CD4-positive, alpha-beta memory T cell (primary cell): ENCODE results near the gene KIF26B. TPM values are rescaled to one million over a fixed set of nuclear protein-coding genes. Genes with fewer than 3 reads are reported as not detected.

Source experiments
- CTCF ChIA-PET: fragments of 350-600 bp; sonication (Branson Sonifier 250); formaldehyde crosslinking; loops from one replicate; lab custom pipeline; 2021; ENCODE audit warnings: inconsistent platforms; ENCODE audit not compliant: partially characterized antibody; lab: Charles Lee
- POLR2A ChIA-PET: fragments of 350-600 bp; sonication (Branson Sonifier 250); formaldehyde crosslinking; loops from one replicate; lab custom pipeline; 2021; ENCODE audit not compliant: partially characterized antibody; lab: Charles Lee
- DNase-seq, 5 donors: peaks; one replicate each; pipeline versions ENCODE4 v3.0.0 to v3.0.0-alpha.2; 2020 to 2022; ENCODE audit warnings: mixed read lengths in 1 of 5
- H3K27ac ChIP-seq: one replicate; pipeline ENCODE4 v1.7.0; 2013; ENCODE audit warnings: low read depth, low read length
- H3K27me3 ChIP-seq: 2 replicates; pipeline ENCODE4 v1.7.0; 2013; ENCODE audit warnings: mild to moderate bottlenecking, low read length, moderate library complexity; ENCODE audit not compliant: insufficient read depth
- H3K36me3 ChIP-seq: 2 replicates; pipeline ENCODE4 v1.7.0; 2013; ENCODE audit warnings: mild to moderate bottlenecking, low read length, moderate library complexity; ENCODE audit not compliant: insufficient read depth
- H3K4me1 ChIP-seq: 2 replicates; pipeline ENCODE4 v1.7.0; 2013; ENCODE audit warnings: mild to moderate bottlenecking, low read length, moderate library complexity; ENCODE audit not compliant: insufficient read depth
- H3K4me3 ChIP-seq, 2 donors: one replicate each; pipeline ENCODE4 v1.7.0; 2013; ENCODE audit warnings: low read length in 2 of 2, mild to moderate bottlenecking in 1 of 2
- H3K9me3 ChIP-seq, 2 donors: one replicate each; pipeline ENCODE4 v1.7.0; 2013; ENCODE audit warnings: low read length in 2 of 2, control low read depth in 1 of 2; ENCODE audit not compliant: control insufficient read depth in 1 of 2
- H3K27ac Mint-ChIP-seq, 7 donors: one replicate each; pipeline ENCODE4 v1.8.0; 2020 to 2021; ENCODE audit warnings: mixed read lengths in 7 of 7, mild to moderate bottlenecking in 6 of 7, inconsistent platforms in 3 of 7, moderate library complexity in 3 of 7
- H3K27me3 Mint-ChIP-seq, 2 donors: one replicate each; pipeline ENCODE4 v1.8.0; 2020 to 2021; ENCODE audit warnings: mixed read lengths in 2 of 2
- H3K36me3 Mint-ChIP-seq, 2 donors: one replicate each; pipeline ENCODE4 v1.8.0; 2020 to 2021; ENCODE audit warnings: mixed read lengths in 2 of 2, inconsistent platforms in 1 of 2, mild to moderate bottlenecking in 1 of 2
- H3K4me1 Mint-ChIP-seq, 4 donors: one replicate each; pipeline ENCODE4 v1.8.0; 2020 to 2021; ENCODE audit warnings: mixed read lengths in 4 of 4, mild to moderate bottlenecking in 1 of 4
- H3K4me3 Mint-ChIP-seq, 8 donors: one replicate each; pipeline ENCODE4 v1.8.0; 2020 to 2021; ENCODE audit warnings: mixed read lengths in 8 of 8, mild to moderate bottlenecking in 7 of 8, moderate library complexity in 6 of 8, inconsistent platforms in 3 of 8
- H3K9me3 Mint-ChIP-seq, 8 donors: one replicate each; pipeline ENCODE4 v1.8.0; 2020 to 2021; ENCODE audit warnings: mixed read lengths in 8 of 8, mild to moderate bottlenecking in 5 of 8, inconsistent platforms in 3 of 8, moderate library complexity in 1 of 8
- intact Hi-C: fragments of 100-400 bp; cut with micrococcal nuclease; formaldehyde crosslinking; loops from one replicate; pipeline ENCODE4 v1.15.1; 2023
- polyA plus RNA-seq, 2 donors: library from polyadenylated mRNA; unstranded; fragments of 300-500 nt; fragmentation: Illumina TruSeq; gene quantifications; one replicate each; pipeline ENCODE4 v1.2.3, GENCODE V29; 2021
- total RNA-seq, 2 experiments: library from RNA; stranded (reverse); gene quantifications; one replicate each; pipeline ENCODE4 v1.2.3, GENCODE V29; 2021

KIF26B gene
- total and polyA plus RNA-seq, 4 experiments from 2014 or later = 0.10 TPM; not detected in 3

DNA sequence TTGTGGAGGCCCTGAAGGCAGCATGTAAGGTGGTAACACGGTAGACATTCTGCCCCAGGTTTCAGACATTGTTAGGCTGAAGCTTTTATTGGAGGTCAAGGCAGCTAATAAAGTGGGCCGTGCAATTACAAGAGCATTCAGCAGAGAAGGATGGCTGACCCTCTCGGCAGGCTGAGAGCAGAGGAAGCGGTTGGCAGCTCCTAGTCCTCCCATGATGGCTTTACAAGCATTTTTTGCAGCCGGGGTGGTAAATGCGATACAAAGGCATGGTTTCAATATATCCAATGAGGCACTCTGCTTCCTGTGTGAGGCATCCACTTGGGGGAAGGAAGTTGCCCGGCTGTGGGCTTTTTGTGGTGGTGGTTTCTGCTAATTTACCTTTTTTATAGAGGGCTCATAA lies 14.6 kb downstream of the KIF26B start:
- no peak overlapping the region for H3K27ac ChIP-seq
- POLR2A ChIA-PET = no interaction called here
- H3K4me1 Mint-ChIP-seq = peaks cover 0 to 2% (median under 1%) of the 10 kb centered on the region in 4 donors
- H3K4me3 ChIP-seq = no peak overlapping the region
- no peaks in the 10 kb centered on the region for H3K36me3 ChIP-seq
- H3K4me1 ChIP-seq = no peaks in the 10 kb centered on the region
- peaks cover 31 to 48% of the 10 kb centered on the region in 2 donors for H3K27me3 Mint-ChIP-seq
- no peak overlapping the region for H3K4me3 Mint-ChIP-seq
- CTCF ChIA-PET = no interaction called here
- H3K27ac Mint-ChIP-seq = no peak overlapping the region
- peaks cover 14% of the 10 kb centered on the region for H3K27me3 ChIP-seq
- intact Hi-C loops = no loop called here
- H3K9me3 Mint-ChIP-seq = peaks cover 0 to 3% (median 0%) of the 10 kb centered on the region in 8 donors
- no peaks in the 10 kb centered on the region for H3K9me3 ChIP-seq
- H3K36me3 Mint-ChIP-seq = no peaks in the 10 kb centered on the region
- DNase-seq = no peak

DNA sequence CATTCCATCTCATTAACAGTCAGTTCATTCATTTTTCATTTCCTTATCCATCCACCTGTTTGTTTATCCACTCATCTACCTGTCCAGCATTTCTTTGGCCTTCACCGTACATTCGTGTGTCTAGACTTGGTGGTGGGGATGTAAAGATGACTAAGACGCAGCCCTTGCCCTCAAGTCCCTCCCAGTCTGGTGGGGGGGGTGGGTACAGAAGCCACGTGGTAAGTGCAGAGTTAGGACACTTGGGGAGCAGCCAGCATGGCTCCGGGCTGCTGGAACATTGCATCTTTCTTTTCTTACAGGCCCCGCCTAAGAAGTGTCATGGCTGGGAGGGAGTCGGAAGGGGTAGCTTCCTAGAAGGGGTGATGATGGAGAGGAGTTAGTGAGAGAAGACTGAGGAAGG lies 17.2 kb downstream of the KIF26B start:
- no peak overlapping the region for H3K4me3 ChIP-seq
- CTCF ChIA-PET = no interaction called here
- H3K9me3 ChIP-seq = no peaks in the 10 kb centered on the region
- no peak for DNase-seq
- Mint-ChIP-seq H3K27me3 (peaks cover 16 to 28% of the 10 kb centered on the region in 2 donors), H3K27ac (no peak overlapping the region), H3K4me3 (no peak overlapping the region), H3K4me1 (no peaks in the 10 kb centered on the region), H3K9me3 (peaks cover 0 to 3% (median 0%) of the 10 kb centered on the region in 8 donors), H3K36me3 (no peaks in the 10 kb centered on the region)
- no peak overlapping the region for H3K27ac ChIP-seq
- POLR2A ChIA-PET = no interaction called here
- no peaks in the 10 kb centered on the region for H3K4me1 ChIP-seq
- intact Hi-C loops = no loop called here
- H3K27me3 ChIP-seq = peaks cover 14% of the 10 kb centered on the region
- no peaks in the 10 kb centered on the region for H3K36me3 ChIP-seq

DNA sequence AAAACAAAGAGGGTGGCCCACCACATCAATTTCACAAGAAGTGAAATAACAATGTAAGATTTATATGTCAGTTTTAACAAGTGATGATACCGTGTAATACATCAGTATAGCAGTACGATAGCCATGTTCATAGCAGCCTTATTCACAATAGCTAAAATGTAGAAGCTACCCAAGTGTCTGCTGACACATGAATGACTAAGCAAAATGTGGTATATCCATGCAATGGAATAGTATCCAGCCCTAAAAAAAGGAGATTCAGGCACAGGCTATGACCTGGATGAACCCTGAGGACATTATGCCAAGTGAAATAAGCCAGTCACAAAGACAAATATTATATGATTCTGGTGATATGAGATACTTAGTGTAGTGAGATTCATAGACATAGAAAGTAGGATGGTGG lies 18.0 kb downstream of the KIF26B start:
- intact Hi-C loops = no loop called here
- Histone ChIP-seq H3K4me1 (no peaks in the 10 kb centered on the region), H3K4me3 (no peak overlapping the region), H3K27me3 (peaks cover 8% of the 10 kb centered on the region), H3K9me3 (no peaks in the 10 kb centered on the region), H3K27ac (no peak overlapping the region), H3K36me3 (no peaks in the 10 kb centered on the region)
- ChIA-PET POLR2A (no interaction called here), CTCF (no interaction called here)
- Mint-ChIP-seq H3K4me3 (no peak overlapping the region), H3K27me3 (peaks cover 8 to 20% of the 10 kb centered on the region in 2 donors), H3K4me1 (no peaks in the 10 kb centered on the region), H3K27ac (no peak overlapping the region), H3K9me3 (peaks cover 0 to 3% (median 0%) of the 10 kb centered on the region in 8 donors), H3K36me3 (no peaks in the 10 kb centered on the region)
- DNase-seq = no peak

DNA sequence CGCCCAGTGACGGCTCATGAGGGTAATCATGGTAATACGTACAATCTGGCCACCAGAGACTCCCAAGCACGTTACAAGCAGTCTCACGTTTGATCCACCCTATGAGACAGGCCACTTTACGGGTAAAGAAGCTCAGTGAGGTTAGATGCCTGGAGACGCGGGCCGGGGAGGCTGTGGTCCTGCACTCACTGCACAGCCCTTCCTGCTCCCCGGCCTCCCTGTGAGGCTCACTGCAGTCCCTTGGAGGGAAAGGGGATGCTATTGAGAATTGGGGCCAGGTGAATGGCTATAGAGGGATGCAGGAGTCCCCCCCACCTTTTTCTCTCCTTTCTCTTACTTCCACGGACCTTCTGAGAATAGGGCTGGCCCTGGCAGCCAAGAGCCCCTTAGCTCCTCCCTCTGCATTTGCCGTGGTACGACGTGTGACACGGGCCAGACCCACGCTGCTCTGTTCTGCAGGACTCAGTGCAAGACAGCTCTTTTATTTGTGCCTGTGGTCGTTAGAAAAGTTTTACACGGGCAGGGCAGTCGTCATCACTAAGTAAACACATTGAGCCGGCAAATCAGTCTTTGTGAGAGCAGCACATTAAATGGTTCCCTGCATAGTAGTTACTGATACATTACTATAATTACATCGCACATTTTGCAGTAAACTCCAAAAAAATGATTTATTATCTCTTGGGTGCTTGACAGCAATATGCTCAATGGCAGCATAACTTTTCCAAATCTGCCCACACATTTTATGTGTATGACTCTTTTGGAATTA lies 18.8 kb downstream of the KIF26B start:
- POLR2A ChIA-PET = no interaction called here
- H3K27ac ChIP-seq = no peak overlapping the region
- H3K27ac Mint-ChIP-seq = no peak overlapping the region
- H3K9me3 Mint-ChIP-seq = peaks cover 0 to 3% (median 0%) of the 10 kb centered on the region in 8 donors
- intact Hi-C loops = no loop called here
- no peaks in the 10 kb centered on the region for H3K4me1 ChIP-seq
- no peaks in the 10 kb centered on the region for H3K36me3 ChIP-seq
- H3K4me3 Mint-ChIP-seq = no peak overlapping the region
- H3K4me1 Mint-ChIP-seq = no peaks in the 10 kb centered on the region
- H3K4me3 ChIP-seq = no peak overlapping the region
- H3K9me3 ChIP-seq = no peaks in the 10 kb centered on the region
- CTCF ChIA-PET = no interaction called here
- peaks cover 2% of the 10 kb centered on the region for H3K27me3 ChIP-seq
- peaks cover 8 to 14% of the 10 kb centered on the region in 2 donors for H3K27me3 Mint-ChIP-seq
- DNase-seq = no peak
- no peaks in the 10 kb centered on the region for H3K36me3 Mint-ChIP-seq

DNA sequence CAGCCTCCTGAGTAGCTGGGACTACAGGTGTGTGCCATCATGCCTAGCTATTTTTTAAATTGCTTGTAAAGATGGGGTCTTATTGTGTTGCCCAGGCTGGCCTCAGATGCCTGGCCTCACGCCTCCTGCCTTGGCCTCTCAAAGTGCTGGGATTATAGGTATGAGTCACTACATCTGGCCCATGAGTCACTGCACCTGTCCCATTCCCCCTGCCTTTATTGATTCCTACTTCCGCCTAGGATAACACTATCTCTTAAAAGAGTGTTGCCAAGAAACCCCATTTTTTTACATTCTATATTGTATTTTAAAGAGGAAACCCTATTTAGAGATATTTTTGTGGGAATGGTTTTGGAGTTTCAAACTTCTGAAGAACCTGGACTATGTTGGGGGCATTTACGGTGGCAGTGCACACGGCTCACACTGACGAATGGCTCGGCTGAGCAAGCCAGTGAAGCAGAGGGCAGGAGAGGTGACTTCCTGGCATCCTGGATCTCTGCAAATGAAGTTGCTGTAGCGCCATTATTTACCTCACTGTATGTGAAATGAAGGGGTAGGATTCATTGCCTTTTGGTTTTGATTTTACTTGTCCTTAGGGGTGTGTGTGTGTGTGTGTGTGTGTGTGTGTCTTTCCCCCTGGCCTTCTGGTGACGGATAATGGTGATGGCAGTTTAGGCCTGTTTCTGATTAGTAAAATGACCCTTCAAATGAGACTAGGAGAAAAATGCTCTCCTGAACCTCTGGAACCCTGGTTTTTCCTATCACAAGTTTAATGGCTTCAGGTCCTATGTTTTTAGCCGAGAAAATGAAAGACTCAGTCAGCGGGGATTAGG lies 22.5 kb downstream of the KIF26B start:
- Mint-ChIP-seq H3K27ac (no peak overlapping the region), H3K4me1 (no peaks in the 10 kb centered on the region), H3K9me3 (peaks cover 0 to 2% (median 0%) of the 10 kb centered on the region in 8 donors), H3K27me3 (peaks cover 2 to 4% of the 10 kb centered on the region in 2 donors), H3K36me3 (no peaks in the 10 kb centered on the region), H3K4me3 (no peak overlapping the region)
- Histone ChIP-seq H3K27ac (no peak overlapping the region), H3K27me3 (no peaks in the 10 kb centered on the region), H3K36me3 (no peaks in the 10 kb centered on the region), H3K4me3 (no peak overlapping the region), H3K4me1 (no peaks in the 10 kb centered on the region), H3K9me3 (no peaks in the 10 kb centered on the region)
- CTCF ChIA-PET = no interaction called here
- intact Hi-C loops = no loop called here
- no peak for DNase-seq
- POLR2A ChIA-PET = no interaction called here

DNA sequence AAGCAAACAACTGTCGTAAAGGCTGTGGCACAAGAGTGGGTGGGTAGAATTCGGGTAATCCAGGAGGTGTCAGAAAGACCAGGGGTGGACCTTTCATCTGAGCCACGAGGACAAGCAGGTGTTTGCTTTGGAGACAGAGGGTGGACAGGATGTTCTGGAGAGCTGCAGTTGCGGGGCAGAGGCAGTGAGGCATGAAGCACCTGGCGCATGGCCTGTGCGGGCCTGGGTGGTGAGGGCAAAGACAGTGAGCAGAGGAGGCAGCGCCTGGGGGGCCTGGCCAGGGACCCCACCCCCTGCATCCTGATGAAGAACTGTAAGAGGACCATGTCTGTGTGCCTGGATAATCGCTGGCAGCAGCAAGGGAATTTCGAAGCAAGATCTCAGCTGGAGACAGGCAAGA lies 24.9 kb downstream of the KIF26B start:
- H3K9me3 Mint-ChIP-seq = peaks cover 0 to 2% (median 0%) of the 10 kb centered on the region in 8 donors
- H3K27ac Mint-ChIP-seq = no peak overlapping the region
- ChIA-PET CTCF (interaction anchor here (0.8 kb wide), 1 partner anchor 26 kb away, joined by 4 read pairs; no protein-coding TSS in a partner anchor), POLR2A (no interaction called here)
- no peak overlapping the region for H3K4me3 Mint-ChIP-seq
- intact Hi-C loops = no loop called here
- H3K27me3 Mint-ChIP-seq = peaks cover 2 to 3% of the 10 kb centered on the region in 2 donors
- no peaks in the 10 kb centered on the region for H3K9me3 ChIP-seq
- no peak overlapping the region for H3K27ac ChIP-seq
- no peak for DNase-seq
- H3K4me1 Mint-ChIP-seq = no peaks in the 10 kb centered on the region
- no peak overlapping the region for H3K4me3 ChIP-seq
- no peaks in the 10 kb centered on the region for H3K36me3 Mint-ChIP-seq
- H3K4me1 ChIP-seq = no peaks in the 10 kb centered on the region
- H3K36me3 ChIP-seq = no peaks in the 10 kb centered on the region
- H3K27me3 ChIP-seq = no peaks in the 10 kb centered on the region

GRCh38 chr1:245180496-245181157 lies 25.8 kb downstream of the KIF26B start:
- H3K27me3 ChIP-seq = no peaks in the 10 kb centered on the region
- H3K27ac ChIP-seq = no peak overlapping the region
- H3K4me3 ChIP-seq = no peak overlapping the region
- Mint-ChIP-seq H3K27ac (no peak overlapping the region), H3K4me1 (no peaks in the 10 kb centered on the region), H3K4me3 (no peak overlapping the region), H3K9me3 (peaks cover 0 to 2% (median 0%) of the 10 kb centered on the region in 8 donors), H3K27me3 (peaks cover 2 to 4% of the 10 kb centered on the region in 2 donors), H3K36me3 (no peaks in the 10 kb centered on the region)
- no peaks in the 10 kb centered on the region for H3K4me1 ChIP-seq
- CTCF ChIA-PET = interaction anchor here (1.3 to 1.4 kb wide), 2 partner anchors 24 to 28 kb away, joined by 3 read pairs; no protein-coding TSS in a partner anchor
- H3K36me3 ChIP-seq = no peaks in the 10 kb centered on the region
- POLR2A ChIA-PET = no interaction called here
- intact Hi-C loops = no loop called here
- no peak for DNase-seq
- H3K9me3 ChIP-seq = no peaks in the 10 kb centered on the region
